ENCODE results near the gene ILDR2. TPM values are rescaled to one million over a fixed set of nuclear protein-coding genes. Genes with fewer than 3 reads are reported as not detected.

The ILDR2 gene
- total RNA-seq, 1 experiment from 2014 or later, result not detected

- POLR2A ChIA-PET (ENCODE audit: low non-redundant PET), result no interaction called here
- DNase-seq (ENCODE audit: low spot score), result peak; percentile 83
Measured at GRCh38 chr1:166910396-166910994, 64.8 kb downstream of the ILDR2 start.

GRCh38 chr1:166908942-166909341, 66.4 kb downstream of the ILDR2 start:
- Histone ChIP-seq H3K4me3 (ENCODE audit: low read depth, low read length, poor library complexity, severe bottlenecking) (no peak overlapping the region), H3K36me3 (ENCODE audit: insufficient read depth, low read length, poor library complexity, severe bottlenecking) (no peaks in the 10 kb centered on the region), H3K27ac (ENCODE audit: low read depth, low read length, poor library complexity, severe bottlenecking) (no peak overlapping the region), H3K27me3 (replicated peaks; ENCODE audit: insufficient read depth, low read depth, low read length, poor library complexity) (peaks cover 31% of the 10 kb centered on the region), H3K4me1 (ENCODE audit: insufficient read depth, low read length, poor library complexity, severe bottlenecking) (no peaks in the 10 kb centered on the region), H3K9me3 (ENCODE audit: low read depth, low read length, poor library complexity, severe bottlenecking) (peaks cover 9% of the 10 kb centered on the region)
- ChIA-PET POLR2A (ENCODE audit: low non-redundant PET) (no interaction called here), CTCF (interaction anchor here (2.4 kb wide), 1 partner anchor 150 kb away, joined by 41 read pairs; no protein-coding TSS in a partner anchor)
- intact Hi-C loops (cut with micrococcal nuclease; ENCODE audit: unreplicated experiment), result no loop called here
- no TSS peak for BruUV-seq (replicated peaks)
- TF ChIP-seq EZH2 (IDR thresholded peaks at IDR 0.05; ENCODE audit: borderline replicate concordance, low read depth, low read length, poor library complexity, severe bottlenecking) (no peak), CTCF (conservative IDR thresholded peaks at IDR 0.05; ENCODE audit: low read depth, low read length) (no peak)
- no peak for DNase-seq (ENCODE audit: low spot score)

More at GRCh38 chr1:166910396-166910994, 64.8 kb downstream of the ILDR2 start:
- Histone ChIP-seq H3K9me3 (ENCODE audit: low read depth, low read length, poor library complexity, severe bottlenecking) (peaks cover 9% of the 10 kb centered on the region), H3K36me3 (ENCODE audit: insufficient read depth, low read length, poor library complexity, severe bottlenecking) (no peaks in the 10 kb centered on the region), H3K4me3 (ENCODE audit: low read depth, low read length, poor library complexity, severe bottlenecking) (no peak overlapping the region), H3K27ac (ENCODE audit: low read depth, low read length, poor library complexity, severe bottlenecking) (no peak overlapping the region), H3K4me1 (ENCODE audit: insufficient read depth, low read length, poor library complexity, severe bottlenecking) (no peaks in the 10 kb centered on the region), H3K27me3 (replicated peaks; ENCODE audit: insufficient read depth, low read depth, low read length, poor library complexity) (peaks cover 33% of the 10 kb centered on the region)
- no TSS peak for BruUV-seq (replicated peaks)
- CTCF ChIA-PET, result interaction anchor here (0.6 to 2.4 kb wide), 10 partner anchors 35 to 777 kb away, joined by 3 to 41 read pairs (median 4); no protein-coding TSS in a partner anchor
- intact Hi-C loops (cut with micrococcal nuclease; ENCODE audit: unreplicated experiment), result loop anchor here (1.0 to 5.0 kb wide), 3 partner anchors 149 to 622 kb away; no protein-coding TSS in a partner anchor
- no peak for TF ChIP-seq EZH2 (IDR thresholded peaks at IDR 0.05; ENCODE audit: borderline replicate concordance, low read depth, low read length, poor library complexity, severe bottlenecking)
- peak; percentile 89 for TF ChIP-seq CTCF (conservative IDR thresholded peaks at IDR 0.05; ENCODE audit: low read depth, low read length)

GRCh38 chr1:166907763-166908162, 67.6 kb downstream of the ILDR2 start:
- TF ChIP-seq CTCF (conservative IDR thresholded peaks at IDR 0.05; ENCODE audit: low read depth, low read length), result no peak
- TF ChIP-seq EZH2 (IDR thresholded peaks at IDR 0.05; ENCODE audit: borderline replicate concordance, low read depth, low read length, poor library complexity, severe bottlenecking), result no peak
- H3K4me1 ChIP-seq (ENCODE audit: insufficient read depth, low read length, poor library complexity, severe bottlenecking), result no peaks in the 10 kb centered on the region
- intact Hi-C loops (cut with micrococcal nuclease; ENCODE audit: unreplicated experiment), result no loop called here
- peaks cover 20% of the 10 kb centered on the region for H3K27me3 ChIP-seq (replicated peaks; ENCODE audit: insufficient read depth, low read depth, low read length, poor library complexity)
- ChIA-PET CTCF (interaction anchor here (0.7 kb wide), 1 partner anchor 151 kb away, joined by 3 read pairs; no protein-coding TSS in a partner anchor), POLR2A (ENCODE audit: low non-redundant PET) (no interaction called here)
- peaks cover 9% of the 10 kb centered on the region for H3K9me3 ChIP-seq (ENCODE audit: low read depth, low read length, poor library complexity, severe bottlenecking)
- no peak for DNase-seq (ENCODE audit: low spot score)
- H3K4me3 ChIP-seq (ENCODE audit: low read depth, low read length, poor library complexity, severe bottlenecking), result no peak overlapping the region
- BruUV-seq (replicated peaks), result no TSS peak
- H3K27ac ChIP-seq (ENCODE audit: low read depth, low read length, poor library complexity, severe bottlenecking), result no peak overlapping the region
- H3K36me3 ChIP-seq (ENCODE audit: insufficient read depth, low read length, poor library complexity, severe bottlenecking), result no peaks in the 10 kb centered on the region

Measured in A673 (cell line).